HG02678 (cell line): ENCODE data around the gene TRIM66.

Source experiments
- ATAC-seq: cut with Tn5 transposase; IDR thresholded peaks from one replicate; pipeline ENCODE4 v1.9.1; 2021; ENCODE audit warnings: mild to moderate bottlenecking, moderate library complexity; ENCODE audit not compliant: unreplicated experiment

Gene TRIM66

DNA sequence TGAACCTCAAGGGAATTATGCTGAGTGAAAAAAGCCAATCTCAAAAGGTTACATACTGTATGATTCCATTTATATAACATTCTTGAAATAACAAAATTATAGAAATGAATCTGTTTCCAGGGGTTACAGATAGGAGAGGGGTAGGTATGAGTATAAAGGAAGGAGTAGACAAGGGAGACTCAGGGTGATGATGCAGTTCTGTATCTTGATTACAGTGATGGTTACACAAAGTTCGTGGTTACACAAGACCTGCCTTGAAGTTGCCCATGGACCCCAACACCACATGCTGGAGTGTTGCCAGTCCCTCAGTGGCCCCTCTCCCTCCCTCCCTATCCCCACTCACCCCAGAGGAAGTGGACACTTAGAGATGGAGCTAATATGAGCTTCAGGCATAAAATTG is 108.7 kb downstream of the TRIM66 start:
- no peak for ATAC-seq

DNA sequence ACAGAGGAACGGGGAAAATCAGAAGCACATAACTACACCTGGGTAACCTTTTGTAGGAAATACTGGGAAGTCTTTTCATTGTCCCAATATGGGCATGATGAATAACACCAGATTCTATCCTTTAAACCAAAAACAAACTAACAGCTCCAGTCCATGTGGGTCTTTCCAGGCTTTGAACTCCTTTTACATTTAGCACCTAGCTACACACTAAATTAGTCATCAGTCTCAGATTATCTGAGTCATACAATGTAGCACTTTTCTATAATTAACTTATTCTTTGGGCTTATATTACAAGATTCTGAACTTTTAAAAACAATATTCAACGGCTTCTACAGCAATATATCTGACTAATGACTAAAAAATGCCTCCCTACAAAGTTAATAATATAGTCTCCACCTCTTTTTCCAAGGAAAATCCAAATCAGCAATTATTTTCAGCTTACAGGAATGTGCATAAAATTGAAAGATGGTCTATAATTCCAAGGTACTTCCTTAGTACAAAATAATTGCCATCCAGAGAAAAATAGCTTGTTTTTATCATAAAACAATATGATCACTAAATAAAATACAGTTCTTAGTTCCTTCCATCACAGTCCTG is 114.8 kb downstream of the TRIM66 start:
- no peak for ATAC-seq

DNA sequence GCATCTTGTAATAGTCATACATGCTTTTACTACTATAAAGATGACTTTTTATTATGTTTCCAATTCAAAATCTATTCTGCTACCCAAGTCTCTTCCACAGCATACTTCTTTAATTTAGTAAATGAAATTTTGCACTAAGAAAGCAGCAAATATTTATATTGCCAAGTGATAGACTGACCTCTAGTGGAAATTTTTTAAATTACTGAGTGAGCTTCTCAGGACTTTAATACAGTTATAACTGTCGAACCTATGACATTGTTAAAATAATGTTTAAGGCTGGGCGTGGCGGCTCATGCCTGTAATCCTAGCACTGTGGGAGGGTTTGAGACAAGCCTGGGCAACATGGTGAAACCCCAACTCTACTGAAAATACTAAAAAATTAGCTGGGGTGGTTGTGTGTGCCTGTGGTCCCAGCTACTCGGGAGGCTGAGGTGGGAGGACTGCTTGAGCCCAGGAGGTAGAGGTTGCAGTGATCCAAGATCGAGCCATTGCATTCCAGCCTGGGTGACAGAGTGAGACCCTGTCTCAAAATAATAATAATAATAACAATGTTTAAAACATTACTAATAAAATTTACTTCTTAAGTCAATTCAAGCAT is 115.8 kb downstream of the TRIM66 start:
- no peak for ATAC-seq

DNA sequence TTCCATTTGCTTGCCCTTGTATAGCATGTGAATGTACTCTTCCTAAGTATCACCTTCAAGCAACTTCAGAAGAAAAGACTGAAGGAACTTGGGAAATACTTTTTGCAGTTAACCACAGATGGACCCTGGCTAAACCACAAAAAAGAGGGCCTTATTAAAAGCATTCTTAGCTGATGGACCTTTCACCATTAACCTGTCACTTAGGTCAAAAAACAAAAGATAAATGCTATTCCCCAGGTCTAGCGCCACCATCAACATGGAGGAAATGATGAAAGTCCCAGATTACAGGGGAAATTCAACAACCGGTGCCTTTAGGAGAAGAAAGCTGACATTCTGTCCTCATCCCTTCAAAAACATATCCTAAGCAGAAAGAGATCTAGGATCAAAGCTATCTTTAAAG is 117.9 kb downstream of the TRIM66 start:
- no peak for ATAC-seq
